HEK293 (cell line): ENCODE results near the gene ZNF280D.

Experiments used
- CTCF ChIA-PET: fragments of 350-600 bp; formaldehyde crosslinking; extraction: SDS; loops from one replicate; lab custom pipeline; 2021; ENCODE audit warnings: antibody characterized with exemption; lab: Yijun Ruan, JAX
- POLR2A ChIA-PET: fragments of 300-600 bp; formaldehyde crosslinking; extraction: SDS; loops from one replicate; lab custom pipeline; 2020; ENCODE audit warnings: antibody characterized with exemption, inconsistent platforms; lab: Yijun Ruan, JAX
- H3K27ac ChIP-seq: fragments of 200-500 bp; sonication (Bioruptor generic); 2 replicates; pipeline ENCODE4 v1.5.1; 2014; ENCODE audit warnings: low read depth, low read length, control low read depth, inconsistent platforms; ENCODE audit errors: extremely low read depth
- H3K36me3 ChIP-seq, 2 experiments: fragments of 200-500 bp in 1 of 2; sonication (Bioruptor generic) in 1 of 2; 1 replicate in 1 of 2; 2 replicates in 1 of 2; pipeline ENCODE4 v1.5.1; 2014 to 2017; ENCODE audit warnings: inconsistent platforms in 2 of 2, low read length in 2 of 2; ENCODE audit not compliant: control insufficient read depth in 2 of 2, insufficient read depth in 1 of 2
- H3K4me1 ChIP-seq: fragments of 200-500 bp; sonication (Bioruptor generic); 2 replicates; pipeline ENCODE4 v1.5.1; 2014; ENCODE audit warnings: mild to moderate bottlenecking, low read length, inconsistent platforms; ENCODE audit not compliant: control insufficient read depth, insufficient read depth
- H3K4me3 ChIP-seq: 2 replicates; pipeline ENCODE4 v1.5.1; 2011; ENCODE audit warnings: low read depth, mild to moderate bottlenecking, control low read depth, low read length, moderate library complexity
- H3K9me3 ChIP-seq: fragments of 200-500 bp; sonication (Bioruptor generic); 2 replicates; pipeline ENCODE4 v1.5.1; 2014; ENCODE audit warnings: low read depth, low read length, inconsistent platforms; ENCODE audit not compliant: control insufficient read depth, insufficient read depth
- INSM2 ChIP-seq: fragments of 450-650 bp; formaldehyde crosslinking; IDR thresholded peaks from 2 replicates; pipeline ENCODE4 v1.5.1; 2016; ENCODE audit warnings: missing biosample characterization, missing genetic modification characterization
- OVOL3 ChIP-seq: fragments of 450-650 bp; formaldehyde crosslinking; IDR thresholded peaks from 2 replicates; pipeline ENCODE4 v1.5.1; 2016; ENCODE audit warnings: missing biosample characterization, missing genetic modification characterization
- SCRT1 ChIP-seq: fragments of 450-650 bp; formaldehyde crosslinking; IDR thresholded peaks from 2 replicates; pipeline ENCODE4 v1.5.1; 2016; ENCODE audit warnings: missing biosample characterization, missing genetic modification characterization, borderline replicate concordance
- YY1 ChIP-seq: fragments of 450-650 bp; formaldehyde crosslinking; IDR thresholded peaks from 2 replicates; pipeline ENCODE4 v1.5.1; 2018; ENCODE audit warnings: missing biosample characterization, missing genetic modification characterization
- ZBTB20 ChIP-seq: fragments of 450-650 bp; formaldehyde crosslinking; IDR thresholded peaks from 2 replicates; pipeline ENCODE4 v1.5.1; 2016; ENCODE audit warnings: missing biosample characterization, missing genetic modification characterization
- ZNF239 ChIP-seq: fragments of 450-650 bp; formaldehyde crosslinking; IDR thresholded peaks from 2 replicates; pipeline ENCODE4 v1.5.1; 2016; ENCODE audit warnings: missing biosample characterization, missing genetic modification characterization
- ZNF311 ChIP-seq: fragments of 450-650 bp; formaldehyde crosslinking; IDR thresholded peaks from 2 replicates; pipeline ENCODE4 v1.5.1; 2017; ENCODE audit warnings: missing biosample characterization, missing genetic modification characterization, borderline replicate concordance
- ZNF324 ChIP-seq: fragments of 450-650 bp; formaldehyde crosslinking; IDR thresholded peaks from 2 replicates; pipeline ENCODE4 v1.5.1; 2016; ENCODE audit warnings: missing biosample characterization, missing genetic modification characterization
- ZNF518A ChIP-seq: fragments of 450-650 bp; formaldehyde crosslinking; conservative IDR thresholded peaks from 2 replicates; pipeline ENCODE4 v1.5.1; 2016; ENCODE audit warnings: low read depth, missing biosample characterization, missing genetic modification characterization
- ZNF621 ChIP-seq: fragments of 450-650 bp; formaldehyde crosslinking; IDR thresholded peaks from 2 replicates; pipeline ENCODE4 v1.5.1; 2017; ENCODE audit warnings: missing biosample characterization, missing genetic modification characterization
- TF ChIP-seq, protein P1 (sequence below): fragments of 450-650 bp; formaldehyde crosslinking; IDR thresholded peaks from 2 replicates; pipeline ENCODE4 v1.5.1; 2016; ENCODE audit warnings: missing biosample characterization, missing genetic modification characterization

Gene ZNF280D

DNA sequence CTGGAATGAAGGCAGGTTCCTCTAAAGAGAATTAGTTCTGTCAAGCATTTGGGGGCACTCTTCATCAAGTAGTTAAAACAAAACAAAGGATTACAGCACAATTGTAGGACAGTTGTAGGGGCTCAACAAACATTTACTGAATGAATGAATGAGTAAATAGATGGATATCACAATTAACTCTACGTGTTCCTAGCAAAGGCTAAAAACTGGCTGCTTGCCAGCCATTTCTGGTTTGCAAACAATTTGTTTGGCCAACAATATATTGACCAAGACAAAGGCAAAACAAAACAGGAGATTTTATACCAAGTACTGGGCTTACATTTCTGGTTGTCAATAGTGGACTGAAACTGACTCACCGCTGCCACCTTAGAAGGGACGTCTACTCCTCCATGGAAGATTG is 116.8 kb downstream of the ZNF280D start (continued):
- TF ChIP-seq INSM2 (tag by site-specific recombination): no peak
- TF ChIP-seq ZBTB20 (tag by site-specific recombination): no peak

GRCh38 chr15:56613811-56614210 is 119.5 kb downstream of the ZNF280D start:
- H3K27ac ChIP-seq: no peak overlapping the region
- POLR2A ChIA-PET: no interaction called here
- CTCF ChIA-PET: no interaction called here
- no peaks in the 10 kb centered on the region for H3K36me3 ChIP-seq
- TF ChIP-seq ZNF311 (tag by site-specific recombination): no peak
- TF ChIP-seq ZNF621 (tag by site-specific recombination): no peak
- TF ChIP-seq YY1 (tag by site-specific recombination): no peak
- no peak for TF ChIP-seq ZNF518A (tag by site-specific recombination)
- H3K9me3 ChIP-seq: no peaks in the 10 kb centered on the region
- no peak overlapping the region for H3K4me3 ChIP-seq
- H3K4me1 ChIP-seq: no peaks in the 10 kb centered on the region

GRCh38 chr15:56608993-56609392 is 124.3 kb downstream of the ZNF280D start:
- TF ChIP-seq OVOL3 (no peak), SCRT1 (tag by site-specific recombination) (no peak), ZNF239 (no peak), ZNF324 (tag by site-specific recombination) (no peak)
- TF ChIP-seq, protein P1, sequence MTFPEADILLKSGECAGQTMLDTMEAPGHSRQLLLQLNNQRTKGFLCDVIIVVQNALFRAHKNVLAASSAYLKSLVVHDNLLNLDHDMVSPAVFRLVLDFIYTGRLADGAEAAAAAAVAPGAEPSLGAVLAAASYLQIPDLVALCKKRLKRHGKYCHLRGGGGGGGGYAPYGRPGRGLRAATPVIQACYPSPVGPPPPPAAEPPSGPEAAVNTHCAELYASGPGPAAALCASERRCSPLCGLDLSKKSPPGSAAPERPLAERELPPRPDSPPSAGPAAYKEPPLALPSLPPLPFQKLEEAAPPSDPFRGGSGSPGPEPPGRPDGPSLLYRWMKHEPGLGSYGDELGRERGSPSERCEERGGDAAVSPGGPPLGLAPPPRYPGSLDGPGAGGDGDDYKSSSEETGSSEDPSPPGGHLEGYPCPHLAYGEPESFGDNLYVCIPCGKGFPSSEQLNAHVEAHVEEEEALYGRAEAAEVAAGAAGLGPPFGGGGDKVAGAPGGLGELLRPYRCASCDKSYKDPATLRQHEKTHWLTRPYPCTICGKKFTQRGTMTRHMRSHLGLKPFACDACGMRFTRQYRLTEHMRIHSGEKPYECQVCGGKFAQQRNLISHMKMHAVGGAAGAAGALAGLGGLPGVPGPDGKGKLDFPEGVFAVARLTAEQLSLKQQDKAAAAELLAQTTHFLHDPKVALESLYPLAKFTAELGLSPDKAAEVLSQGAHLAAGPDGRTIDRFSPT (tag by site-specific recombination): no peak
- Histone ChIP-seq H3K4me3 (no peak overlapping the region), H3K4me1 (no peaks in the 10 kb centered on the region), H3K27ac (no peak overlapping the region), H3K9me3 (no peaks in the 10 kb centered on the region), H3K36me3 (no peaks in the 10 kb centered on the region)
- ChIA-PET POLR2A (no interaction called here), CTCF (interaction anchor here (0.5 to 0.6 kb wide), 2 partner anchors 113 to 381 kb away, joined by 3 read pairs; no protein-coding TSS in a partner anchor)
